ENCODE results near the gene TMPRSS11D. TPM values are rescaled to one million over a fixed set of nuclear protein-coding genes. Genes with fewer than 3 reads are reported as not detected.

The TMPRSS11D gene
- total and polyA plus RNA-seq, 2 of the 13 experiments (the other 11 are each of a cell fraction or from before 2014, with no cell fraction given) = not detected

DNA sequence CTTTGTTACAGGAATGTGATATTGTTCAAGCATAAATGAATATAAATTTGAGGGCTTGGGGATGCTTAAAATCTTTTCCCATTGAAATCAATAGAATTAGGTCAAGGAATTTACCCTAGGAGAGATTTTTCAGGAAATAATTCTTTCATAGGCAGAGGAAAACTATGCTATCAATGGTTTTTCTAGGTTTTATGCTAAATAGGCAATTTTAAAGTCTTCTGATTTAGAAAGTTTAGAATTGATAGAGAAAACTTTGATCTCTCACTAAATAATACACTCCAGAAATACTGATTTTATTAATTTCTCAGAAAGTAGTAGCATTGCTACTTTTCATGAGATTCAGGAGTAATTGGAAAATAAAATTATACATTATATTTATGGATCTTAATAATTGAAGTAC, 93.1 kb downstream of the TMPRSS11D start:
- Histone ChIP-seq H3K27ac (ENCODE audit: extremely low read length, insufficient read depth, low read length) (no peak overlapping the region), H3K4me1 (ENCODE audit: insufficient read depth, low read length) (no peaks in the 10 kb centered on the region), H3K79me2 (ENCODE audit: insufficient read depth, low read length) (no peaks in the 10 kb centered on the region), H3K9ac (ENCODE audit: insufficient read depth, low read depth, low read length) (no peak overlapping the region), H4K20me1 (ENCODE audit: insufficient read depth, low read length) (no peaks in the 10 kb centered on the region), H3K4me3 (replicated peaks in 1 of 3; ENCODE audit: insufficient read depth in 1 of 3, low read depth in 2 of 3, low read length in 3 of 3) (no peak overlapping the region), H3K4me2 (ENCODE audit: low read depth, low read length) (no peak overlapping the region), H3K27me3 (ENCODE audit: control insufficient read depth in 1 of 2, insufficient read depth in 2 of 2, low read length in 2 of 2) (no peaks in the 10 kb centered on the region), H3K36me3 (replicated peaks in 1 of 2; ENCODE audit: control insufficient read depth in 1 of 2, insufficient read depth in 2 of 2, low read length in 2 of 2) (no peaks in the 10 kb centered on the region), H2AFZ (ENCODE audit: low read length) (no peak overlapping the region), H3K9me3 (ENCODE audit: low read length) (no peaks in the 10 kb centered on the region)
- in situ Hi-C loops (cut with HindIII; ENCODE audit: extremely low pct_ligation_motif_present, low pct_unique_long_range_greater_than_20kb) (no loop called here), intact Hi-C loops (cut with micrococcal nuclease; ENCODE audit: unreplicated experiment) (no loop called here)
- ATAC-seq (no peak), DNase-seq (ENCODE audit: low spot score) (no peak), FAIRE-seq (no peak)
- BruUV-seq (replicated peaks) = no TSS peak
- POLR2A ChIA-PET = no interaction called here
- TF ChIP-seq TARDBP (CRISPR knock-in tag; IDR thresholded peaks at IDR 0.05) (no peak), MAFF (IDR thresholded peaks at IDR 0.05; ENCODE audit: low read depth, low read length) (peak; percentile 39; the same call in 1 of the 2 replicates), MAFK (conservative IDR thresholded peaks at IDR 0.05 in 1 of 2, IDR thresholded peaks at IDR 0.05 in 1 of 2; ENCODE audit: low read length in 2 of 2) (peak; percentile 53 to 56)
- CTCF ChIA-PET (ENCODE audit: low intra/inter-chr PET ratio, low total read pairs) = no interaction called here

DNA sequence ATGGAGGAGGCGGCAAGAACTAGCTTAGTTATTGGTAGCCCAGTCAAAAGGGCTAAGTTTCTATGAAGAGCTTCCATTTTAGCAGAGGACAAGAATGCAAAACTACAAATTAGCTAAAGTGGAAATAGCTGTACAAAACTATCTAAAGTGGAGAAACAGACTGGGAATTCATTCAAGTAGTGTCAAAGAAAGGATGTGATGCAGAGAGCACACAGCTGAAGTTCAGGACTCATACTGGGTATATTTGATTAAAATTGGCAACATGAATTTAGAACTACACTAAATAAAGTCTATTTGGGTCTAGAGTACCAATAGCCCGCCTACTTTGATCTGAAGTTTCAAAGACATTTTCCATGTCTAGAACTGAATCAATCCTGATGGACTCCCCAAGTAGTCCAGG, 96.5 kb downstream of the TMPRSS11D start:
- no peak overlapping the region for H2AFZ ChIP-seq (ENCODE audit: low read length)
- ATAC-seq (no peak), DNase-seq (ENCODE audit: low spot score) (no peak), FAIRE-seq (no peak)
- H3K27me3 ChIP-seq (ENCODE audit: control insufficient read depth in 1 of 2, insufficient read depth in 2 of 2, low read length in 2 of 2) = no peaks in the 10 kb centered on the region
- intact Hi-C loops (cut with micrococcal nuclease; ENCODE audit: unreplicated experiment) = no loop called here
- H3K4me1 ChIP-seq (ENCODE audit: insufficient read depth, low read length) = no peaks in the 10 kb centered on the region
- H3K27ac ChIP-seq (ENCODE audit: extremely low read length, insufficient read depth, low read length) = no peak overlapping the region
- H3K4me2 ChIP-seq (ENCODE audit: low read depth, low read length) = no peak overlapping the region
- H3K79me2 ChIP-seq (ENCODE audit: insufficient read depth, low read length) = no peaks in the 10 kb centered on the region
- H3K36me3 ChIP-seq (replicated peaks in 1 of 2; ENCODE audit: control insufficient read depth in 1 of 2, insufficient read depth in 2 of 2, low read length in 2 of 2) = no peaks in the 10 kb centered on the region; a peak in 1 of 5 replicates
- no peaks in the 10 kb centered on the region for H4K20me1 ChIP-seq (ENCODE audit: insufficient read depth, low read length)
- H3K9ac ChIP-seq (ENCODE audit: insufficient read depth, low read depth, low read length) = no peak overlapping the region
- no TSS peak for BruUV-seq (replicated peaks)
- TF ChIP-seq HES4 (CRISPR knock-in tag; IDR thresholded peaks at IDR 0.05; ENCODE audit: borderline replicate concordance) = no peak
- no peak for TF ChIP-seq ZKSCAN8 (CRISPR knock-in tag; IDR thresholded peaks at IDR 0.05; ENCODE audit: borderline replicate concordance)
- no peak for TF ChIP-seq ZNF674 (CRISPR knock-in tag; IDR thresholded peaks at IDR 0.05; ENCODE audit: low read depth)
- TF ChIP-seq ZNF550 (CRISPR knock-in tag; IDR thresholded peaks at IDR 0.05; ENCODE audit: borderline replicate concordance) = no peak
- TF ChIP-seq, protein P1, sequence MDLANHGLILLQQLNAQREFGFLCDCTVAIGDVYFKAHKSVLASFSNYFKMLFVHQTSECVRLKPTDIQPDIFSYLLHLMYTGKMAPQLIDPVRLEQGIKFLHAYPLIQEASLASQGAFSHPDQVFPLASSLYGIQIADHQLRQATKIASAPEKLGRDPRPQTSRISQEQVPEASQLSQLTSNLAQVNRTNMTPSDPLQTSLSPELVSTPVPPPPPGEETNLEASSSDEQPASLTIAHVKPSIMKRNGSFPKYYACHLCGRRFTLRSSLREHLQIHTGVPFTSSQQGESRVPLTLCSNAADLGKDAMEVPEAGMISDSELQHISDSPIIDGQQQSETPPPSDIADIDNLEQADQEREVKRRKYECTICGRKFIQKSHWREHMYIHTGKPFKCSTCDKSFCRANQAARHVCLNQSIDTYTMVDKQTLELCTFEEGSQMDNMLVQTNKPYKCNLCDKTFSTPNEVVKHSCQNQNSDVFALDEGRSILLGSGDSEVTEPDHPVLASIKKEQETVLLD (CRISPR knock-in tag; IDR thresholded peaks at IDR 0.05; ENCODE audit: low read depth) = no peak
- TF ChIP-seq, protein P2, sequence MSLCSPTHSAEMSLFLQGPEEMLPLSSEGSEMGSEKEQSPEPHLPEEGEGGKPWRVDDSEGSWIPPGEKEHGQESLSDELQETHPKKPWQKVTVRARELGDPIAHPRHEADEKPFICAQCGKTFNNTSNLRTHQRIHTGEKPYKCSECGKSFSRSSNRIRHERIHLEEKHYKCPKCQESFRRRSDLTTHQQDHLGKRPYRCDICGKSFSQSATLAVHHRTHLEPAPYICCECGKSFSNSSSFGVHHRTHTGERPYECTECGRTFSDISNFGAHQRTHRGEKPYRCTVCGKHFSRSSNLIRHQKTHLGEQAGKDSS (CRISPR knock-in tag; IDR thresholded peaks at IDR 0.05; ENCODE audit: borderline replicate concordance, low read depth) = no peak
- TF ChIP-seq, protein P3, sequence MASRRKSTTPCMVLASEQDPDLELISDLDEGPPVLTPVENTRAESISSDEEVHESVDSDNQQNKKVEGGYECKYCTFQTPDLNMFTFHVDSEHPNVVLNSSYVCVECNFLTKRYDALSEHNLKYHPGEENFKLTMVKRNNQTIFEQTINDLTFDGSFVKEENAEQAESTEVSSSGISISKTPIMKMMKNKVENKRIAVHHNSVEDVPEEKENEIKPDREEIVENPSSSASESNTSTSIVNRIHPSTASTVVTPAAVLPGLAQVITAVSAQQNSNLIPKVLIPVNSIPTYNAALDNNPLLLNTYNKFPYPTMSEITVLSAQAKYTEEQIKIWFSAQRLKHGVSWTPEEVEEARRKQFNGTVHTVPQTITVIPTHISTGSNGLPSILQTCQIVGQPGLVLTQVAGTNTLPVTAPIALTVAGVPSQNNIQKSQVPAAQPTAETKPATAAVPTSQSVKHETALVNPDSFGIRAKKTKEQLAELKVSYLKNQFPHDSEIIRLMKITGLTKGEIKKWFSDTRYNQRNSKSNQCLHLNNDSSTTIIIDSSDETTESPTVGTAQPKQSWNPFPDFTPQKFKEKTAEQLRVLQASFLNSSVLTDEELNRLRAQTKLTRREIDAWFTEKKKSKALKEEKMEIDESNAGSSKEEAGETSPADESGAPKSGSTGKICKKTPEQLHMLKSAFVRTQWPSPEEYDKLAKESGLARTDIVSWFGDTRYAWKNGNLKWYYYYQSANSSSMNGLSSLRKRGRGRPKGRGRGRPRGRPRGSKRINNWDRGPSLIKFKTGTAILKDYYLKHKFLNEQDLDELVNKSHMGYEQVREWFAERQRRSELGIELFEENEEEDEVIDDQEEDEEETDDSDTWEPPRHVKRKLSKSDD (CRISPR knock-in tag; IDR thresholded peaks at IDR 0.05; ENCODE audit: low read depth) = no peak
- no peak for TF ChIP-seq AHR (CRISPR knock-in tag; IDR thresholded peaks at IDR 0.05)
- in situ Hi-C loops (cut with HindIII; ENCODE audit: extremely low pct_ligation_motif_present, low pct_unique_long_range_greater_than_20kb) = no loop called here
- POLR2A ChIA-PET = no interaction called here
- 92% methylated on average over 2 of the region's 2 CpGs for WGBS (ENCODE audit: low lambda C conversion rate)
- no peak overlapping the region for H3K4me3 ChIP-seq (replicated peaks in 1 of 3; ENCODE audit: insufficient read depth in 1 of 3, low read depth in 2 of 3, low read length in 3 of 3)
- H3K9me3 ChIP-seq (ENCODE audit: low read length) = no peaks in the 10 kb centered on the region
- CTCF ChIA-PET (ENCODE audit: low intra/inter-chr PET ratio, low total read pairs) = no interaction called here
